WTC11 (cell line): ENCODE data around the gene TANGO2. TPM values are rescaled to one million over a fixed set of nuclear protein-coding genes. Genes with fewer than 3 reads are reported as not detected.

ENCODE experiments used
- ATAC-seq: fragments of 200-7000 bp; cut with Tn5 transposase; 2 replicates; pipeline ENCODE4 v1.10.0; 2021; ENCODE audit warnings: mild to moderate bottlenecking, moderate library complexity
- CTCF ChIA-PET: fragments of 300-600 bp; sonication (Branson Sonifier 250); formaldehyde crosslinking; loops from one replicate; lab custom pipeline; 2021; ENCODE audit warnings: antibody characterized with exemption; lab: Charles Lee
- POLR2A ChIA-PET: fragments of 350-600 bp; sonication (Branson Sonifier 250); formaldehyde crosslinking; loops from one replicate; lab custom pipeline; 2021; ENCODE audit warnings: antibody characterized with exemption; lab: Charles Lee
- DNase-seq: peaks from one replicate; pipeline ENCODE4 v3.0.0; 2021; ENCODE audit warnings: low spot score
- H3K27ac Mint-ChIP-seq: 2 replicates; pipeline ENCODE4 v1.8.0; 2021; ENCODE audit warnings: mixed read lengths
- H3K27me3 Mint-ChIP-seq: 2 replicates; pipeline ENCODE4 v1.8.0; 2021; ENCODE audit warnings: low read depth, mild to moderate bottlenecking, moderate library complexity, mixed read lengths
- H3K36me3 Mint-ChIP-seq: 2 replicates; pipeline ENCODE4 v1.8.0; 2021; ENCODE audit warnings: mixed read lengths
- H3K4me1 Mint-ChIP-seq: 2 replicates; pipeline ENCODE4 v1.8.0; 2022; ENCODE audit warnings: mixed read lengths
- H3K4me3 Mint-ChIP-seq: 2 replicates; pipeline ENCODE4 v1.8.0; 2021; ENCODE audit warnings: mild to moderate bottlenecking, moderate library complexity, mixed read lengths
- H3K9me3 Mint-ChIP-seq: 2 replicates; pipeline ENCODE4 v1.8.0; 2021; ENCODE audit warnings: mixed read lengths
- CREM ChIP-seq: sonication (generic); formaldehyde crosslinking; IDR thresholded peaks from 2 replicates; pipeline ENCODE4 v1.8.1; 2022; ENCODE audit warnings: mild to moderate bottlenecking, missing genetic modification reagents, moderate library complexity
- ELF4 ChIP-seq: sonication (generic); formaldehyde crosslinking; IDR thresholded peaks from 2 replicates; pipeline ENCODE4 v1.8.1; 2022; ENCODE audit warnings: low read depth, mild to moderate bottlenecking, moderate library complexity, missing genetic modification reagents
- FOXK1 ChIP-seq: sonication (generic); formaldehyde crosslinking; IDR thresholded peaks from 2 replicates; pipeline ENCODE4 v1.8.0; 2022; ENCODE audit warnings: mild to moderate bottlenecking, moderate library complexity, missing genetic modification reagents
- GRHL2 ChIP-seq: fragments of 250-450 bp; sonication (Bioruptor Pico); IDR thresholded peaks from 2 replicates; pipeline ENCODE4 v1.8.0; 2022; ENCODE audit warnings: mild to moderate bottlenecking, moderate library complexity; ENCODE audit not compliant: insufficient replicate concordance, severe bottlenecking
- JUN ChIP-seq: sonication (generic); formaldehyde crosslinking; IDR thresholded peaks from 2 replicates; pipeline ENCODE4 v1.8.0; 2023; ENCODE audit warnings: mild to moderate bottlenecking, missing genetic modification reagents
- NFATC4 ChIP-seq: fragments of 250-450 bp; sonication (Bioruptor Pico); IDR thresholded peaks from 2 replicates; pipeline ENCODE4 v1.9.0; 2021; ENCODE audit warnings: mild to moderate bottlenecking
- NFE2L1 ChIP-seq: sonication (generic); formaldehyde crosslinking; IDR thresholded peaks from 2 replicates; pipeline ENCODE4 v1.8.1; 2023; ENCODE audit warnings: missing genetic modification reagents
- NR1H2 ChIP-seq: sonication (generic); formaldehyde crosslinking; IDR thresholded peaks from 2 replicates; pipeline ENCODE4 v1.9.0; 2021; ENCODE audit warnings: mild to moderate bottlenecking, moderate library complexity, missing genetic modification reagents
- OVOL2 ChIP-seq: fragments of 250-450 bp; sonication (Bioruptor Pico); IDR thresholded peaks from 2 replicates; pipeline ENCODE4 v1.9.0; 2021; ENCODE audit warnings: mild to moderate bottlenecking, borderline replicate concordance
- TCF7 ChIP-seq: sonication (generic); formaldehyde crosslinking; IDR thresholded peaks from 2 replicates; pipeline ENCODE4 v1.8.0; 2022; ENCODE audit warnings: mild to moderate bottlenecking, low read depth, missing genetic modification reagents, moderate library complexity
- TEAD4 ChIP-seq: sonication (generic); formaldehyde crosslinking; IDR thresholded peaks from 2 replicates; pipeline ENCODE4 v1.8.0; 2022; ENCODE audit warnings: mild to moderate bottlenecking, missing genetic modification reagents
- TP53 ChIP-seq: sonication (generic); formaldehyde crosslinking; IDR thresholded peaks from 2 replicates; pipeline ENCODE4 v1.8.1; 2023; ENCODE audit warnings: mild to moderate bottlenecking, missing genetic modification reagents
- total RNA-seq: library from RNA; stranded (reverse); gene quantifications from 3 replicates; pipeline ENCODE4 v1.2.3, GENCODE V29; 2021
- TF ChIP-seq, protein P1 (sequence below): sonication (generic); formaldehyde crosslinking; IDR thresholded peaks from 2 replicates; pipeline ENCODE4 v1.8.1; 2023; ENCODE audit warnings: mild to moderate bottlenecking, missing genetic modification reagents, moderate library complexity
- TF ChIP-seq, protein P2 (sequence below): fragments of 250-450 bp; sonication (Bioruptor Pico); IDR thresholded peaks from 2 replicates; pipeline ENCODE4 v1.8.0; 2021; ENCODE audit warnings: mild to moderate bottlenecking
- TF ChIP-seq, protein P3 (sequence below): fragments of 200-600 bp; IDR thresholded peaks from 2 replicates; pipeline ENCODE4 v1.8.0; 2022; ENCODE audit warnings: antibody characterized with exemption
- TF ChIP-seq, protein P4 (sequence below): sonication (generic); formaldehyde crosslinking; IDR thresholded peaks from 2 replicates; pipeline ENCODE4 v1.8.1; 2022; ENCODE audit warnings: low read depth, mild to moderate bottlenecking, moderate library complexity, missing genetic modification reagents, borderline replicate concordance
- TF ChIP-seq, protein P5 (sequence below): sonication (generic); formaldehyde crosslinking; IDR thresholded peaks from 2 replicates; pipeline ENCODE4 v1.8.1; 2022; ENCODE audit warnings: low read depth, missing genetic modification reagents, borderline replicate concordance
- TF ChIP-seq, protein P6 (sequence below): sonication (generic); formaldehyde crosslinking; IDR thresholded peaks from 2 replicates; pipeline ENCODE4 v1.8.1; 2023; ENCODE audit warnings: mild to moderate bottlenecking, missing genetic modification reagents
- TF ChIP-seq, protein P7 (sequence below): sonication (generic); formaldehyde crosslinking; IDR thresholded peaks from 2 replicates; pipeline ENCODE4 v1.8.0; 2023; ENCODE audit warnings: mild to moderate bottlenecking, missing genetic modification reagents

TANGO2 gene
- total RNA-seq, 1 experiment from 2014 or later, result 14.8 TPM

DNA sequence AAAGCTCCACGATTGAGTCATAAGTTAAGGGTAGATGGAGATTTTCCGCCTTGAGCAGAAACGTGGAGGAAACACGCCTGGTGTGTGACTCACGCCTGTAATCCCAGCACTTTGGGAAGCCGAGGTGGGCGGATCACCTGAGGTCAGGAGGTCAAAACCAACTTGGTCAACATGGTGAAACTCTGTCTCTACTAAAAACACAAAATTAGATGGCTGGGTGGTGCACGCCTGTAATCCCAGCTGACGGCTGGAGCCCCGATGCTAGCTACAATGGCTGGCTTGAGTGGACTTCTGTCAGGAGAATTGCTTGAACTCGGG lies 41.8 kb downstream of the TANGO2 start:
- Mint-ChIP-seq H3K27me3 (no peaks in the 10 kb centered on the region; the same call in 1 of the 2 replicates), H3K9me3 (no peaks in the 10 kb centered on the region), H3K36me3 (no peaks in the 10 kb centered on the region), H3K27ac (0 out of 2 replicates have a peak overlapping the region, but pooled peaks have one; percentile 73), H3K4me1 (no peaks in the 10 kb centered on the region), H3K4me3 (no peak overlapping the region)
- CTCF ChIA-PET, result interaction anchor here (1.0 kb wide), 1 partner anchor 49 kb away, joined by 3 read pairs; no protein-coding TSS in a partner anchor
- no peak for DNase-seq
- TF ChIP-seq, protein P1, sequence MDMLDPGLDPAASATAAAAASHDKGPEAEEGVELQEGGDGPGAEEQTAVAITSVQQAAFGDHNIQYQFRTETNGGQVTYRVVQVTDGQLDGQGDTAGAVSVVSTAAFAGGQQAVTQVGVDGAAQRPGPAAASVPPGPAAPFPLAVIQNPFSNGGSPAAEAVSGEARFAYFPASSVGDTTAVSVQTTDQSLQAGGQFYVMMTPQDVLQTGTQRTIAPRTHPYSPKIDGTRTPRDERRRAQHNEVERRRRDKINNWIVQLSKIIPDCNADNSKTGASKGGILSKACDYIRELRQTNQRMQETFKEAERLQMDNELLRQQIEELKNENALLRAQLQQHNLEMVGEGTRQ (CRISPR knock-in tag), result no peak
- TF ChIP-seq, protein P2, sequence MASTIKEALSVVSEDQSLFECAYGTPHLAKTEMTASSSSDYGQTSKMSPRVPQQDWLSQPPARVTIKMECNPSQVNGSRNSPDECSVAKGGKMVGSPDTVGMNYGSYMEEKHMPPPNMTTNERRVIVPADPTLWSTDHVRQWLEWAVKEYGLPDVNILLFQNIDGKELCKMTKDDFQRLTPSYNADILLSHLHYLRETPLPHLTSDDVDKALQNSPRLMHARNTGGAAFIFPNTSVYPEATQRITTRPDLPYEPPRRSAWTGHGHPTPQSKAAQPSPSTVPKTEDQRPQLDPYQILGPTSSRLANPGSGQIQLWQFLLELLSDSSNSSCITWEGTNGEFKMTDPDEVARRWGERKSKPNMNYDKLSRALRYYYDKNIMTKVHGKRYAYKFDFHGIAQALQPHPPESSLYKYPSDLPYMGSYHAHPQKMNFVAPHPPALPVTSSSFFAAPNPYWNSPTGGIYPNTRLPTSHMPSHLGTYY (CRISPR knock-in tag), result no peak
- TF ChIP-seq NR1H2 (CRISPR knock-in tag) (no peak), NFE2L1 (no peak), FOXK1 (no peak), NFATC4 (CRISPR knock-in tag) (no peak), CREM (CRISPR knock-in tag) (no peak), TCF7 (CRISPR knock-in tag) (no peak), GRHL2 (CRISPR knock-in tag) (no peak)
- TF ChIP-seq, protein P3, sequence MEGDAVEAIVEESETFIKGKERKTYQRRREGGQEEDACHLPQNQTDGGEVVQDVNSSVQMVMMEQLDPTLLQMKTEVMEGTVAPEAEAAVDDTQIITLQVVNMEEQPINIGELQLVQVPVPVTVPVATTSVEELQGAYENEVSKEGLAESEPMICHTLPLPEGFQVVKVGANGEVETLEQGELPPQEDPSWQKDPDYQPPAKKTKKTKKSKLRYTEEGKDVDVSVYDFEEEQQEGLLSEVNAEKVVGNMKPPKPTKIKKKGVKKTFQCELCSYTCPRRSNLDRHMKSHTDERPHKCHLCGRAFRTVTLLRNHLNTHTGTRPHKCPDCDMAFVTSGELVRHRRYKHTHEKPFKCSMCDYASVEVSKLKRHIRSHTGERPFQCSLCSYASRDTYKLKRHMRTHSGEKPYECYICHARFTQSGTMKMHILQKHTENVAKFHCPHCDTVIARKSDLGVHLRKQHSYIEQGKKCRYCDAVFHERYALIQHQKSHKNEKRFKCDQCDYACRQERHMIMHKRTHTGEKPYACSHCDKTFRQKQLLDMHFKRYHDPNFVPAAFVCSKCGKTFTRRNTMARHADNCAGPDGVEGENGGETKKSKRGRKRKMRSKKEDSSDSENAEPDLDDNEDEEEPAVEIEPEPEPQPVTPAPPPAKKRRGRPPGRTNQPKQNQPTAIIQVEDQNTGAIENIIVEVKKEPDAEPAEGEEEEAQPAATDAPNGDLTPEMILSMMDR, result no peak
- no peak for ATAC-seq
- POLR2A ChIA-PET, result no interaction called here

DNA sequence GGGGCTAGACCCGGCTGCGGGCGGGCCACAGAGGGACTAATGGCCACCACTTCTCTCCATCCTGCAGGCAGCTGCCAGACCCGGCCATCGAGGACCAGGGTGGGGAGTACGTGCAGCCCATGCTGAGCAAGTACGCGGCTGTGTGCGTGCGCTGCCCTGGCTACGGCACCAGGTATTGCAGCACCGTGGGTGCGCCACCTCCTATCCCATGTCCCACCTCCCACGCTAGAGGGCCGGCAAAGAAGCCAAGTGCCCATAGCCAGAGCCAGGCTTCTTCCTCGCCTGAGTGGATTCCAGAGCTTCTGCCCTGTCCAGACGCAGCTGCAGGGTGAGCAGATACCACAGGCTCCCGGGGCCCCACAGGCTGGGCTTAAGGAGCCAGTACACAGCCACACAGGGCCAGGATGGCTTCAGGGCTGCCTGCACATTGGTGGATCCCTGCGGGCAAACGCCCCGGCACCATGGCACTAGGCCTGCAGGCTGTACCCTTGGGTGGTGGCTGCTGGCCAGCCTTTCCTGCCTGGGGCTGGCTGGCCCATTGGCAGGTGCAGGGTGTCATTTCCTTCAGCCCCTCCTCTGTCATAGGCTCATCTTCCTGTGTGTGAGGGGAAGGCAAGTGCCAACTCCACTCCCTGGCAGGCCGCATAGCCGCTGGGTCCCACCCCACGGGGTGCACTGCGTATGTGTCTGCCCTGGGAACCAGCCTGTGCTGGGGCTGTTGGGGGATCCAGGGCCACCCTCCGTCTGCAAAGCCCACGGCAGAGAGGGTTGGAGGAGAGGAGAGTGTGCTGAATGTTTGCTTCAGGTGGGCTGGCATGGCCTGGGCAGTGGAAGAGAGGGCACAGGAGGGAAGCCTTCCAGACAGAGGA lies 42.6 kb downstream of the TANGO2 start:
- CTCF ChIA-PET, result interaction anchor here (0.7 kb wide), 1 partner anchor 11 kb away, joined by 3 read pairs; no protein-coding TSS in a partner anchor
- TF ChIP-seq OVOL2 (CRISPR knock-in tag), result no peak
- TF ChIP-seq TEAD4 (CRISPR knock-in tag), result no peak
- TF ChIP-seq, protein P4, sequence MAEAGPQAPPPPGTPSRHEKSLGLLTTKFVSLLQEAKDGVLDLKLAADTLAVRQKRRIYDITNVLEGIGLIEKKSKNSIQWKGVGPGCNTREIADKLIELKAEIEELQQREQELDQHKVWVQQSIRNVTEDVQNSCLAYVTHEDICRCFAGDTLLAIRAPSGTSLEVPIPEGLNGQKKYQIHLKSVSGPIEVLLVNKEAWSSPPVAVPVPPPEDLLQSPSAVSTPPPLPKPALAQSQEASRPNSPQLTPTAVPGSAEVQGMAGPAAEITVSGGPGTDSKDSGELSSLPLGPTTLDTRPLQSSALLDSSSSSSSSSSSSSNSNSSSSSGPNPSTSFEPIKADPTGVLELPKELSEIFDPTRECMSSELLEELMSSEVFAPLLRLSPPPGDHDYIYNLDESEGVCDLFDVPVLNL (CRISPR knock-in tag), result no peak
- Mint-ChIP-seq H3K36me3 (no peaks in the 10 kb centered on the region), H3K27me3 (no peaks in the 10 kb centered on the region; the same call in 1 of the 2 replicates), H3K4me1 (no peaks in the 10 kb centered on the region), H3K9me3 (no peaks in the 10 kb centered on the region), H3K27ac (no peak overlapping the region), H3K4me3 (no peak overlapping the region)
- POLR2A ChIA-PET, result no interaction called here
- peak; percentile 67 for ATAC-seq
- no peak for DNase-seq

DNA sequence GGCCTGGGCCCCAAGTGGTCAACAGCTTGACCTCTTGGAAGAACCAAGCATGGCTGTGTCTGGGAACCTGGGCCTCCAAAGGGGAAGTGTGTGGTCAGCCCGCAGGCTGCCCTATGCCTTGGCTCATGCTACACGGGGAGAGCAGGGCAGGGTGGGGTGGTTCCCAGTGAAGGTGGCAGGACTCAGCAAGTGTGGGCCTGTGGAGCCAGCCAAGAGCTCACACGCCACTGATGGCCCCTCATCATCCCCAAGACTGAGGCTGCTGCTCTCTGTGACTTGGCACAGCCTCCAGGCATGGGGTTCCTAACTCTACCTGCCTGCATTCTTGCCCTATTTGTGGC lies 43.2 kb downstream of the TANGO2 start:
- H3K27ac Mint-ChIP-seq, result no peak overlapping the region
- DNase-seq (no peak), ATAC-seq (no peak)
- H3K4me1 Mint-ChIP-seq, result no peaks in the 10 kb centered on the region
- no peaks in the 10 kb centered on the region for H3K9me3 Mint-ChIP-seq
- no peak overlapping the region for H3K4me3 Mint-ChIP-seq
- H3K36me3 Mint-ChIP-seq, result no peaks in the 10 kb centered on the region
- peaks cover 5% of the 10 kb centered on the region for H3K27me3 Mint-ChIP-seq
- ChIA-PET CTCF (no interaction called here), POLR2A (no interaction called here)
- TF ChIP-seq TP53 (CRISPR knock-in tag) (no peak), JUN (CRISPR knock-in tag) (no peak), ELF4 (CRISPR knock-in tag) (no peak)
- TF ChIP-seq, protein P5, sequence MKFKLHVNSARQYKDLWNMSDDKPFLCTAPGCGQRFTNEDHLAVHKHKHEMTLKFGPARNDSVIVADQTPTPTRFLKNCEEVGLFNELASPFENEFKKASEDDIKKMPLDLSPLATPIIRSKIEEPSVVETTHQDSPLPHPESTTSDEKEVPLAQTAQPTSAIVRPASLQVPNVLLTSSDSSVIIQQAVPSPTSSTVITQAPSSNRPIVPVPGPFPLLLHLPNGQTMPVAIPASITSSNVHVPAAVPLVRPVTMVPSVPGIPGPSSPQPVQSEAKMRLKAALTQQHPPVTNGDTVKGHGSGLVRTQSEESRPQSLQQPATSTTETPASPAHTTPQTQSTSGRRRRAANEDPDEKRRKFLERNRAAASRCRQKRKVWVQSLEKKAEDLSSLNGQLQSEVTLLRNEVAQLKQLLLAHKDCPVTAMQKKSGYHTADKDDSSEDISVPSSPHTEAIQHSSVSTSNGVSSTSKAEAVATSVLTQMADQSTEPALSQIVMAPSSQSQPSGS, result no peak
- TF ChIP-seq, protein P6, sequence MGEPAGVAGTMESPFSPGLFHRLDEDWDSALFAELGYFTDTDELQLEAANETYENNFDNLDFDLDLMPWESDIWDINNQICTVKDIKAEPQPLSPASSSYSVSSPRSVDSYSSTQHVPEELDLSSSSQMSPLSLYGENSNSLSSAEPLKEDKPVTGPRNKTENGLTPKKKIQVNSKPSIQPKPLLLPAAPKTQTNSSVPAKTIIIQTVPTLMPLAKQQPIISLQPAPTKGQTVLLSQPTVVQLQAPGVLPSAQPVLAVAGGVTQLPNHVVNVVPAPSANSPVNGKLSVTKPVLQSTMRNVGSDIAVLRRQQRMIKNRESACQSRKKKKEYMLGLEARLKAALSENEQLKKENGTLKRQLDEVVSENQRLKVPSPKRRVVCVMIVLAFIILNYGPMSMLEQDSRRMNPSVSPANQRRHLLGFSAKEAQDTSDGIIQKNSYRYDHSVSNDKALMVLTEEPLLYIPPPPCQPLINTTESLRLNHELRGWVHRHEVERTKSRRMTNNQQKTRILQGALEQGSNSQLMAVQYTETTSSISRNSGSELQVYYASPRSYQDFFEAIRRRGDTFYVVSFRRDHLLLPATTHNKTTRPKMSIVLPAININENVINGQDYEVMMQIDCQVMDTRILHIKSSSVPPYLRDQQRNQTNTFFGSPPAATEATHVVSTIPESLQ, result no peak
- TF ChIP-seq, protein P7, sequence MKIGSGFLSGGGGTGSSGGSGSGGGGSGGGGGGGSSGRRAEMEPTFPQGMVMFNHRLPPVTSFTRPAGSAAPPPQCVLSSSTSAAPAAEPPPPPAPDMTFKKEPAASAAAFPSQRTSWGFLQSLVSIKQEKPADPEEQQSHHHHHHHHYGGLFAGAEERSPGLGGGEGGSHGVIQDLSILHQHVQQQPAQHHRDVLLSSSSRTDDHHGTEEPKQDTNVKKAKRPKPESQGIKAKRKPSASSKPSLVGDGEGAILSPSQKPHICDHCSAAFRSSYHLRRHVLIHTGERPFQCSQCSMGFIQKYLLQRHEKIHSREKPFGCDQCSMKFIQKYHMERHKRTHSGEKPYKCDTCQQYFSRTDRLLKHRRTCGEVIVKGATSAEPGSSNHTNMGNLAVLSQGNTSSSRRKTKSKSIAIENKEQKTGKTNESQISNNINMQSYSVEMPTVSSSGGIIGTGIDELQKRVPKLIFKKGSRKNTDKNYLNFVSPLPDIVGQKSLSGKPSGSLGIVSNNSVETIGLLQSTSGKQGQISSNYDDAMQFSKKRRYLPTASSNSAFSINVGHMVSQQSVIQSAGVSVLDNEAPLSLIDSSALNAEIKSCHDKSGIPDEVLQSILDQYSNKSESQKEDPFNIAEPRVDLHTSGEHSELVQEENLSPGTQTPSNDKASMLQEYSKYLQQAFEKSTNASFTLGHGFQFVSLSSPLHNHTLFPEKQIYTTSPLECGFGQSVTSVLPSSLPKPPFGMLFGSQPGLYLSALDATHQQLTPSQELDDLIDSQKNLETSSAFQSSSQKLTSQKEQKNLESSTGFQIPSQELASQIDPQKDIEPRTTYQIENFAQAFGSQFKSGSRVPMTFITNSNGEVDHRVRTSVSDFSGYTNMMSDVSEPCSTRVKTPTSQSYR, result no peak
